Mucosa of descending colon (tissue), 3 donors: ENCODE measurements around the gene NHS. TPM values are rescaled to one million over a fixed set of nuclear protein-coding genes. Genes with fewer than 3 reads are reported as not detected.

ENCODE experiments used
- ATAC-seq: fragments of 200-7000 bp; cut with Tn5 transposase; one replicate; pipeline ENCODE4 v1.9.1; 2020; ENCODE audit warnings: mild to moderate bottlenecking, moderate library complexity
- DNase-seq, 3 donors: peaks; one replicate each; pipeline ENCODE4 v3.0.0-alpha.2; 2020
- H3K36me3 ChIP-seq: fragments of 200-600 bp; one replicate; pipeline ENCODE4 v1.8.0; 2021; ENCODE audit warnings: low read depth, mild to moderate bottlenecking
- H3K4me1 ChIP-seq: fragments of 200-600 bp; one replicate; pipeline ENCODE4 v1.8.0; 2021; ENCODE audit warnings: low read depth, mild to moderate bottlenecking
- H3K4me3 ChIP-seq: fragments of 200-600 bp; one replicate; pipeline ENCODE4 v1.8.0; 2021; ENCODE audit warnings: mild to moderate bottlenecking
- H3K9me3 ChIP-seq: fragments of 200-600 bp; one replicate; pipeline ENCODE4 v1.8.0; 2021; ENCODE audit warnings: mild to moderate bottlenecking
- intact Hi-C, 2 donors: fragments of 100-400 bp; cut with DNase I in 1 of 2; cut with micrococcal nuclease in 1 of 2; formaldehyde crosslinking; loops; one replicate each; pipeline versions ENCODE4 v1.11.0 to v1.11.1; 2022; cut with DNase I, micrococcal nuclease
- total RNA-seq, 3 donors: library from RNA; stranded (reverse); fragmentation: NEBNext Ultra II Directional in 2 of 3; extraction: Animal tissue kit (Norgen Biotek cat#: 25700) in 2 of 3; gene quantifications; one replicate each; pipeline versions ENCODE4 v1.2.1 to v1.2.4, GENCODE V29; 2021 to 2023
- TF ChIP-seq, protein P1 (sequence below): fragments of 200-600 bp; IDR thresholded peaks from one replicate; pipeline ENCODE4 v1.8.0; 2022; ENCODE audit warnings: antibody characterized with exemption, mild to moderate bottlenecking
- donor health status: DM: no; HTN: no; CAD: no; lungs with moderate emphysema.
- donor health status: DM: no; HTN: no; CAD: no.
- donor health status: DM: no; HTN: yes; CAD: no.

Gene NHS
- total RNA-seq, 3 donors from 2014 or later: 1.8 to 11.7 (median 2.1) TPM

GRCh38 chrX:17405225-17405969 lies 30.4 kb downstream of the NHS start:
- H3K4me1 ChIP-seq: no peaks in the 10 kb centered on the region
- no peaks in the 10 kb centered on the region for H3K36me3 ChIP-seq
- ATAC-seq (no peak), DNase-seq (no peak)
- H3K4me3 ChIP-seq: no peak overlapping the region
- intact Hi-C loops: no loop called here
- TF ChIP-seq, protein P1, sequence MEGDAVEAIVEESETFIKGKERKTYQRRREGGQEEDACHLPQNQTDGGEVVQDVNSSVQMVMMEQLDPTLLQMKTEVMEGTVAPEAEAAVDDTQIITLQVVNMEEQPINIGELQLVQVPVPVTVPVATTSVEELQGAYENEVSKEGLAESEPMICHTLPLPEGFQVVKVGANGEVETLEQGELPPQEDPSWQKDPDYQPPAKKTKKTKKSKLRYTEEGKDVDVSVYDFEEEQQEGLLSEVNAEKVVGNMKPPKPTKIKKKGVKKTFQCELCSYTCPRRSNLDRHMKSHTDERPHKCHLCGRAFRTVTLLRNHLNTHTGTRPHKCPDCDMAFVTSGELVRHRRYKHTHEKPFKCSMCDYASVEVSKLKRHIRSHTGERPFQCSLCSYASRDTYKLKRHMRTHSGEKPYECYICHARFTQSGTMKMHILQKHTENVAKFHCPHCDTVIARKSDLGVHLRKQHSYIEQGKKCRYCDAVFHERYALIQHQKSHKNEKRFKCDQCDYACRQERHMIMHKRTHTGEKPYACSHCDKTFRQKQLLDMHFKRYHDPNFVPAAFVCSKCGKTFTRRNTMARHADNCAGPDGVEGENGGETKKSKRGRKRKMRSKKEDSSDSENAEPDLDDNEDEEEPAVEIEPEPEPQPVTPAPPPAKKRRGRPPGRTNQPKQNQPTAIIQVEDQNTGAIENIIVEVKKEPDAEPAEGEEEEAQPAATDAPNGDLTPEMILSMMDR: no peak
- H3K9me3 ChIP-seq: no peaks in the 10 kb centered on the region

GRCh38 chrX:17409566-17410290 lies 34.7 kb downstream of the NHS start:
- no peak for DNase-seq
- TF ChIP-seq, protein P1: no peak
- Histone ChIP-seq H3K9me3 (no peaks in the 10 kb centered on the region), H3K36me3 (no peaks in the 10 kb centered on the region), H3K4me1 (no peaks in the 10 kb centered on the region), H3K4me3 (no peak overlapping the region)
- ATAC-seq: no peak
- intact Hi-C loops: no loop called here

DNA sequence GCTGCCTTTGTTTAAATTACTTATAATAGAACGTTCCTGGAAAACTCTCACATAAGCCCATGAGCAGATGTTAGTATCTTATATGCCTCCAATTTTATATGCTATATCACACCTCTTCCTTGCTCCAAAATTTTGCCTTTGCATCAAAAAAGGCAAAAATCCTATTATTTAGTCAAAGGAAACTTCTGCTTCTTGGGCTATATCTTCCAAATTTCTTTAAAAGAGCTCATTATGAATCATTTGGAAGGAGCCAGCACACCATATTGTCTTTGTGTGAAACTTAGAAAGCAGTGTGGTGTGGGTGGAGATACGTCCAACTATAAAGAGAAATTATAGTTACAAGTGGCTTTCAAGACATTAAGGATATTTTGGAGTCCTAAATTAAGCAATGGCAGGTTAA lies 35.7 kb downstream of the NHS start:
- intact Hi-C loops: no loop called here
- no peak for ATAC-seq

DNA sequence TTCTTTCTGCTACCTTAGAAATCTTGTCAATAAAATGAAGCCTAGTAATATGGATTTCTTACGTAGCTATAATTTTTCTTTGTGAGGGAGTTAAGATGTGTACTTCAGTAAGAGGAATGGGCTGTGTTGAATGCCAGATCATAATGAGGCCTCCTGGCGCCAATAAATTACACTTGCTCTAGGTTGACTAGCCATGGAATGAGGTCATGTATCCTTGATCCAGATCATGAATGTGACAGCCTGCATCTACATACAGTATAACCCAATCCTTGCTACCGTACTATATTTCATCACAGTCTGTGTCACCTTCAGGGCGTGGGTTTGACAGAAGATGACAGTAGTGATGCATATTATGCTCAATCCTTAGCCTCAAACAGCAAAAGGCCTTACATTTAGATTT lies 36.2 kb downstream of the NHS start:
- ATAC-seq (no peak), DNase-seq (no peak)
- H3K36me3 ChIP-seq: no peaks in the 10 kb centered on the region
- H3K4me3 ChIP-seq: no peak overlapping the region
- H3K4me1 ChIP-seq: no peaks in the 10 kb centered on the region
- TF ChIP-seq, protein P1: no peak
- intact Hi-C loops: no loop called here
- no peaks in the 10 kb centered on the region for H3K9me3 ChIP-seq

More for the DNA sequence above, 35.7 kb downstream of the NHS start:
- no peaks in the 10 kb centered on the region for H3K36me3 ChIP-seq
- DNase-seq: no peak
- H3K9me3 ChIP-seq: no peaks in the 10 kb centered on the region
- TF ChIP-seq, protein P1: no peak
- H3K4me1 ChIP-seq: no peaks in the 10 kb centered on the region
- no peak overlapping the region for H3K4me3 ChIP-seq

DNA sequence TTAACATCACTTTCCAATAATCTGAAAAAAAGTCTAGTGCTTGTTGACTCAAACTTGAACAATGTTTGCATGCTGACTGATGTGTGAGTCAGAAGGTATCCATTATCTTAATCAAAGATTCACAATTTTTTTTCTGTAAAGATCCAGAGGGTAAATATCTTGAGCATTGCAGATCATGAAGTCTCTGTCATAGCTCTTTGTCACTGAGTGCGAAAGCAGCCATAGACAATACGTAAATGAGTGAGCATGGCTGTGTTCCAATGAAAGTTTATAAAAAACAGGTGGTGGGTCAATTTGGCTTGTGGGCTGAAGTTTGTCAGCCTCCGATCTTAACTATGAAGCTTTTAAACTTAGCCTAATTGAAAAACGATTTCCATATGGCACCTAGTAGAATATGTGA lies 37.7 kb downstream of the NHS start:
- DNase-seq (no peak), ATAC-seq (no peak)
- Histone ChIP-seq H3K4me3 (no peak overlapping the region), H3K9me3 (no peaks in the 10 kb centered on the region), H3K36me3 (no peaks in the 10 kb centered on the region), H3K4me1 (no peaks in the 10 kb centered on the region)
- intact Hi-C loops: no loop called here
- TF ChIP-seq, protein P1: no peak
